WTC11 (cell line): ENCODE data around the gene FANCL. TPM values are rescaled to one million over a fixed set of nuclear protein-coding genes. Genes with fewer than 3 reads are reported as not detected.

ENCODE experiments used
- ATAC-seq: fragments of 200-7000 bp; cut with Tn5 transposase; 2 replicates; pipeline ENCODE4 v1.10.0; 2021; ENCODE audit warnings: mild to moderate bottlenecking, moderate library complexity
- CTCF ChIA-PET: fragments of 300-600 bp; sonication (Branson Sonifier 250); formaldehyde crosslinking; loops from one replicate; lab custom pipeline; 2021; ENCODE audit warnings: antibody characterized with exemption; lab: Charles Lee
- POLR2A ChIA-PET: fragments of 350-600 bp; sonication (Branson Sonifier 250); formaldehyde crosslinking; loops from one replicate; lab custom pipeline; 2021; ENCODE audit warnings: antibody characterized with exemption; lab: Charles Lee
- DNase-seq: peaks from one replicate; pipeline ENCODE4 v3.0.0; 2021; ENCODE audit warnings: low spot score
- H3K27ac Mint-ChIP-seq: 2 replicates; pipeline ENCODE4 v1.8.0; 2021; ENCODE audit warnings: mixed read lengths
- H3K27me3 Mint-ChIP-seq: 2 replicates; pipeline ENCODE4 v1.8.0; 2021; ENCODE audit warnings: low read depth, mild to moderate bottlenecking, moderate library complexity, mixed read lengths
- H3K36me3 Mint-ChIP-seq: 2 replicates; pipeline ENCODE4 v1.8.0; 2021; ENCODE audit warnings: mixed read lengths
- H3K4me1 Mint-ChIP-seq: 2 replicates; pipeline ENCODE4 v1.8.0; 2022; ENCODE audit warnings: mixed read lengths
- H3K4me3 Mint-ChIP-seq: 2 replicates; pipeline ENCODE4 v1.8.0; 2021; ENCODE audit warnings: mild to moderate bottlenecking, moderate library complexity, mixed read lengths
- H3K9me3 Mint-ChIP-seq: 2 replicates; pipeline ENCODE4 v1.8.0; 2021; ENCODE audit warnings: mixed read lengths
- AFF4 ChIP-seq: sonication (generic); formaldehyde crosslinking; IDR thresholded peaks from 2 replicates; pipeline ENCODE4 v1.8.1; 2023; ENCODE audit warnings: mild to moderate bottlenecking, missing genetic modification reagents, borderline replicate concordance
- AR ChIP-seq: fragments of 250-450 bp; sonication (Bioruptor Pico); IDR thresholded peaks from 2 replicates; pipeline ENCODE4 v1.9.0; 2021; ENCODE audit warnings: mild to moderate bottlenecking
- GABPB1 ChIP-seq: sonication (generic); formaldehyde crosslinking; IDR thresholded peaks from 2 replicates; pipeline ENCODE4 v1.8.1; 2023; ENCODE audit warnings: mild to moderate bottlenecking, missing genetic modification reagents
- GRHL2 ChIP-seq: fragments of 250-450 bp; sonication (Bioruptor Pico); IDR thresholded peaks from 2 replicates; pipeline ENCODE4 v1.8.0; 2022; ENCODE audit warnings: mild to moderate bottlenecking, moderate library complexity; ENCODE audit not compliant: insufficient replicate concordance, severe bottlenecking
- KAT7 ChIP-seq: sonication (generic); formaldehyde crosslinking; IDR thresholded peaks from 2 replicates; pipeline ENCODE4 v1.8.1; 2023; ENCODE audit warnings: missing genetic modification reagents, mild to moderate bottlenecking, borderline replicate concordance
- MAX ChIP-seq: sonication (generic); formaldehyde crosslinking; IDR thresholded peaks from 2 replicates; pipeline ENCODE4 v1.8.0; 2022; ENCODE audit warnings: mild to moderate bottlenecking, missing genetic modification reagents
- NFE2L1 ChIP-seq: sonication (generic); formaldehyde crosslinking; IDR thresholded peaks from 2 replicates; pipeline ENCODE4 v1.8.1; 2023; ENCODE audit warnings: missing genetic modification reagents
- NR1H2 ChIP-seq: sonication (generic); formaldehyde crosslinking; IDR thresholded peaks from 2 replicates; pipeline ENCODE4 v1.9.0; 2021; ENCODE audit warnings: mild to moderate bottlenecking, moderate library complexity, missing genetic modification reagents
- RORB ChIP-seq: fragments of 250-450 bp; sonication (Bioruptor Pico); IDR thresholded peaks from 2 replicates; pipeline ENCODE4 v1.9.0; 2021; ENCODE audit warnings: mild to moderate bottlenecking
- SP1 ChIP-seq: sonication (generic); formaldehyde crosslinking; conservative IDR thresholded peaks from 2 replicates; pipeline ENCODE4 v1.8.1; 2022; ENCODE audit warnings: missing genetic modification reagents
- TCF7 ChIP-seq: sonication (generic); formaldehyde crosslinking; IDR thresholded peaks from 2 replicates; pipeline ENCODE4 v1.8.0; 2022; ENCODE audit warnings: mild to moderate bottlenecking, low read depth, missing genetic modification reagents, moderate library complexity
- TEAD4 ChIP-seq: sonication (generic); formaldehyde crosslinking; IDR thresholded peaks from 2 replicates; pipeline ENCODE4 v1.8.0; 2022; ENCODE audit warnings: mild to moderate bottlenecking, missing genetic modification reagents
- TP53 ChIP-seq: sonication (generic); formaldehyde crosslinking; IDR thresholded peaks from 2 replicates; pipeline ENCODE4 v1.8.1; 2023; ENCODE audit warnings: mild to moderate bottlenecking, missing genetic modification reagents
- USF2 ChIP-seq: sonication (generic); formaldehyde crosslinking; IDR thresholded peaks from 2 replicates; pipeline ENCODE4 v1.8.1; 2023; ENCODE audit warnings: mild to moderate bottlenecking, missing genetic modification reagents, moderate library complexity
- ZBTB43 ChIP-seq: sonication (generic); formaldehyde crosslinking; IDR thresholded peaks from 2 replicates; pipeline ENCODE4 v1.8.1; 2023; ENCODE audit warnings: mild to moderate bottlenecking, missing genetic modification reagents
- ZMAT4 ChIP-seq: fragments of 250-450 bp; sonication (Bioruptor Pico); IDR thresholded peaks from 2 replicates; pipeline ENCODE4 v1.9.0; 2021; ENCODE audit warnings: mild to moderate bottlenecking
- ZNF219 ChIP-seq: sonication (generic); formaldehyde crosslinking; IDR thresholded peaks from 2 replicates; pipeline ENCODE4 v1.8.0; 2023; ENCODE audit warnings: missing genetic modification reagents, mild to moderate bottlenecking, borderline replicate concordance
- ZNF425 ChIP-seq: fragments of 250-450 bp; sonication (Bioruptor Pico); conservative IDR thresholded peaks from 2 replicates; pipeline ENCODE4 v1.9.0; 2021; ENCODE audit warnings: mild to moderate bottlenecking
- total RNA-seq: library from RNA; stranded (reverse); gene quantifications from 3 replicates; pipeline ENCODE4 v1.2.3, GENCODE V29; 2021

Gene FANCL
- total RNA-seq, 1 experiment from 2014 or later: 38.8 TPM

GRCh38 chr2:58237741-58238140 lies 3.4 kb downstream of the FANCL start:
- DNase-seq: no peak
- peak overlapping the region; percentile 87; the same call in 1 of the 2 replicates for H3K27ac Mint-ChIP-seq
- H3K36me3 Mint-ChIP-seq: no peaks in the 10 kb centered on the region; the same call in 1 of the 2 replicates
- peak overlapping the region; percentile 68 for H3K4me3 Mint-ChIP-seq
- no peaks in the 10 kb centered on the region for H3K27me3 Mint-ChIP-seq
- POLR2A ChIA-PET: no interaction called here
- H3K4me1 Mint-ChIP-seq: peaks cover 85% of the 10 kb centered on the region
- no peaks in the 10 kb centered on the region for H3K9me3 Mint-ChIP-seq
- CTCF ChIA-PET: interaction anchor here (1.0 to 1.3 kb wide), 2 partner anchors 210 to 537 kb away, joined by 3 to 7 read pairs; no protein-coding TSS in a partner anchor
- no peak for TF ChIP-seq ZBTB43 (CRISPR knock-in tag)
- TF ChIP-seq NR1H2 (CRISPR knock-in tag): no peak
- no peak for TF ChIP-seq ZMAT4
- TF ChIP-seq ZNF219 (CRISPR knock-in tag): no peak
- ATAC-seq: peak; percentile 16

- Mint-ChIP-seq H3K4me3 (peak overlapping the region; percentile 45), H3K36me3 (no peaks in the 10 kb centered on the region; the same call in 1 of the 2 replicates), H3K27me3 (no peaks in the 10 kb centered on the region)
- CTCF ChIA-PET: no interaction called here
- ATAC-seq: no peak
- TF ChIP-seq TEAD4 (no peak), GABPB1 (CRISPR knock-in tag) (no peak), NFE2L1 (CRISPR knock-in tag) (no peak), KAT7 (CRISPR knock-in tag) (no peak), TP53 (CRISPR knock-in tag) (no peak), AR (no peak), ZNF425 (CRISPR knock-in tag) (no peak), ZNF219 (CRISPR knock-in tag) (no peak)
- TF ChIP-seq, all 79 proteins: peak for 0
- Mint-ChIP-seq H3K27ac (peak overlapping the region; percentile 93), H3K4me1 (peaks cover 76% of the 10 kb centered on the region), H3K9me3 (no peaks in the 10 kb centered on the region)
- DNase-seq: no peak
- POLR2A ChIA-PET: no interaction called here
Observed at GRCh38 chr2:58235984-58236383, 5.1 kb downstream of the FANCL start.

- Mint-ChIP-seq H3K4me1 (peaks cover 81% of the 10 kb centered on the region), H3K27me3 (no peaks in the 10 kb centered on the region), H3K9me3 (no peaks in the 10 kb centered on the region), H3K36me3 (no peaks in the 10 kb centered on the region; the same call in 1 of the 2 replicates), H3K27ac (peak overlapping the region; percentile 93), H3K4me3 (peak overlapping the region; percentile 45; the same call in 1 of the 2 replicates)
- no peak for ATAC-seq
- ChIA-PET POLR2A (no interaction called here), CTCF (no interaction called here)
- DNase-seq: no peak
- TF ChIP-seq MAX (no peak), GRHL2 (no peak), USF2 (CRISPR knock-in tag) (no peak), TCF7 (CRISPR knock-in tag) (no peak), RORB (CRISPR knock-in tag) (no peak), AFF4 (no peak), SP1 (CRISPR knock-in tag) (no peak)
Observed at GRCh38 chr2:58235170-58235569, 6.0 kb downstream of the FANCL start.
